Measurements from ENCODE around the gene THAP8. TPM values are rescaled to one million over a fixed set of nuclear protein-coding genes. Genes with fewer than 3 reads are reported as not detected.
A peak's percentile ranks its signal among the peaks of the same experiment; 100 is the strongest.

THAP8 gene, protein sequence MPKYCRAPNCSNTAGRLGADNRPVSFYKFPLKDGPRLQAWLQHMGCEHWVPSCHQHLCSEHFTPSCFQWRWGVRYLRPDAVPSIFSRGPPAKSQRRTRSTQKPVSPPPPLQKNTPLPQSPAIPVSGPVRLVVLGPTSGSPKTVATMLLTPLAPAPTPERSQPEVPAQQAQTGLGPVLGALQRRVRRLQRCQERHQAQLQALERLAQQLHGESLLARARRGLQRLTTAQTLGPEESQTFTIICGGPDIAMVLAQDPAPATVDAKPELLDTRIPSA
- 4.2 TPM for total RNA-seq
- long read RNA-seq, transcript THAP8-201 (4 exons, 1,825 nt) = major isoform, 19 of 27 reads
- long read RNA-seq, partial matches to known transcripts = 1 of 27 reads
- long read RNA-seq, other reads (novel, unspliced or antisense) = 4 of 27 reads

DNA sequence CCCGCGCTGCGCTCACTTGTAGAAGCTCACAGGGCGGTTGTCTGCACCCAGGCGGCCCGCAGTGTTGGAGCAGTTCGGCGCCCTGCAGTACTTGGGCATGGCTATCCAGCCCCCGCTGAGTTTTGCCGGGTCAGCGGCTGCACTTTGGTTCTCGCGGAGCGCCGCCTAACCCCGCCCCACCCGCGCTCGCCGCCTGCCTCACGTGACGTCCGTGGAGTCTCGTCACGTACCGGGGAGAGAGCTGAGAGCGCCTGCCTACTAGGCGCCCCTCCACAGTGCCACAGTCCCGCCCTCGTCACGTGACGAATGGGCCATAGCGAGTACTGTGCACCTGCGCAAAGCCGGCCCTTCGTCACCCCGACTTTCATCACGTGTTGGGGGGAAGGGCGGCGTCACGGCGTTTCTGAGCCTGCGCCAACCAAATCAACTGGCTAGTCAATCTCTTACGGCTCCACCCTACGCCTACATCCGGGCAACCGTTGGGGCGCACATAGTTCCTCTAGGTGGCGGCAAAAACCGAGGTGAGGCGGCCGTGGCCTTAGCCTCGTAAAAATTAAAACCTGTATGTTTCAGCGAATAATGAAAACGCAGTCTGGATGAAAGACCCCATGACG lies at the start of gene THAP8:
THAP8 (minus strand) TSS at position 167 of the 614 bp plus-strand sequence; CDS start at position 99, 68 bp downstream.
- intact Hi-C loops (cut with DNase I) = loop anchor here (2.0 kb wide), 1 partner anchor 61 kb away; the partner anchor contains the start of genes POLR2I and TBCB
- DNase-seq (peak; percentile 100), ATAC-seq (ENCODE audit: poor library complexity) (peak; percentile 97)

DNA sequence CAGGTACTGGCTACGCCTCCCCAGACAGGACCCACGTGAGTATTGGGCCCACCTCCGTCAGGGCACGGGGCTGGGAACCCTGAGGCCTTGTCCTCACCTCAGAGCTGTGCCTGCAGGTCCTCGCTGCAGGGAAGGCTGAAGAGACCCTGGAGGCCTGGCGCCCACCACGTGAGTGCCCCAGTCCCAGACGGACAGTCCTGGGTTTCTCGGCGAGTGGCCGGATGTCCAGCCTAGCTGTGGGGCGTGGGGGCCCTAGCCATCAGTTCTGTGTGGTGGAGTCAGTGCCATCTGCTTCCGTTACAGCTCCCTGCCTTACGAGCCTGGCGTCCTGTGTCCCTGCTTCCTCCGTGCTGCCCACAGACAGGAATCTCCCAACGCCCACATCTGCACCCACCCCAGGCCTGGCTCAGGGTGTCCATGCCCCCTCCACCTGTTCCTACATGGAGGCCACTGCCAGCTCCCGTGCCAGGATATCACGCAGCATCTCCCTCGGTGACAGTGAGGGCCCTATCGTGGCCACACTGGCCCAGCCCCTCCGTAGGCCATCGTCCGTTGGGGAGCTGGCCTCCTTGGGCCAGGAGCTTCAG lies 49.0 kb upstream of the THAP8 start:
- no peak for DNase-seq
- no peak for ATAC-seq (ENCODE audit: poor library complexity)
- intact Hi-C loops (cut with DNase I) = no loop called here

DNA sequence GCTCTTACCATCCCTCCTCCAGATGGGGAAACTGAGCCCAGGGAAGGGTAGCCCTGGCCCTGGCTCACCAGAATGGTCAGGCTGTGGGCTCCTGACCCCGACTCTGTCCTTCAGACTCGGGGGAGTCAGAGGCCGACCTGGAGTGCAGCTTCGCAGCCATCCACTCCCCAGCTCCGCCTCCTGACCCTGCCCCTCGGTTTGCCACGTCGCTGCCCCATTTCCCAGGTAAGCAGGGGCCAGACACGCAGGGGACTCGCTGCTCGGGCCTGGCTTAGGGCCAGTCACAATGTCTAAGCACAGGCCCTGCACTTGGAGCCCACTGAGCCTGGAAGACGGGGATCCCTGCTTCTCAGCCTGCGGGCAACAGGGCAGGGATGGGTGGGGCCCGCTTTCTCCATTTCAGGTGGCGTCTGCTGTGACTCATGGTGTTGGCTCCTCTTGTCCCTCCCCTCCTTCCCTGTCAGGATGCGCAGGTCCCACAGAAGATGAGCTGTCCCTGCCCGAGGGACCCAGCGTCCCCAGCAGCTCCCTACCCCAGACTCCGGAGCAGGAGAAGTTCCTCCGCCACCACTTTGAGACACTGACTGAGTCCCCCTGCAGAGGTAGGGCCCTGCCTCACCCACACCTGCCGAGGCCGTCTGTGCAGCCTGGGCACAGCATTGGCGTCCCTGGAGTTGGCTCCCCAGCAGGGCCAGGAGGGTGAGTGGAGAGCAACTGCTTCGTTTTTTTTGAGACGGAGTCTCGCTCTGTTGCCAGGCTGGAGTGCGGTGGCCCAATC lies 47.7 kb upstream of the THAP8 start:
- no peak for ATAC-seq (ENCODE audit: poor library complexity)
- no peak for DNase-seq
- intact Hi-C loops (cut with DNase I) = no loop called here

DNA sequence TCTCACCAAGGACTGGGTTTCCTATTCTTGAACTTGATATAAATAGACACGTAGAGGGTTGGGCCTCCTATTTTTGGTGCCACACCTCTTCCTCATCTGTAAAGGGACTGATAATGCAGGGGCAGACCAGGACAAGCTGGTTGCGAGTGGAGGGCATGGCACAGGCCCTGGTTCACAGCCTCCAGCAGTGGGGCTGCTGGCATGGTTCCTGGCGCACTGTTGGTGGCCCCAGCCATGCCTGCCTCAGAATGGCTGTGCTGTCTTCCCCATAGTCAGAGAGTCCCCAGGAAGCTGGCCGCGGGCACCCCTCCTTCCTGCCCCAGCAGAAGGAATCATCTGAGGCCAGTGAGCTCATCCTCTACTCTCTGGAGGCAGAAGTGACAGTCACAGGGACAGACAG lies 46.4 kb upstream of the THAP8 start:
- intact Hi-C loops (cut with DNase I) = no loop called here
- ATAC-seq (ENCODE audit: poor library complexity) (peak; percentile 85), DNase-seq (peak; percentile 84)

DNA sequence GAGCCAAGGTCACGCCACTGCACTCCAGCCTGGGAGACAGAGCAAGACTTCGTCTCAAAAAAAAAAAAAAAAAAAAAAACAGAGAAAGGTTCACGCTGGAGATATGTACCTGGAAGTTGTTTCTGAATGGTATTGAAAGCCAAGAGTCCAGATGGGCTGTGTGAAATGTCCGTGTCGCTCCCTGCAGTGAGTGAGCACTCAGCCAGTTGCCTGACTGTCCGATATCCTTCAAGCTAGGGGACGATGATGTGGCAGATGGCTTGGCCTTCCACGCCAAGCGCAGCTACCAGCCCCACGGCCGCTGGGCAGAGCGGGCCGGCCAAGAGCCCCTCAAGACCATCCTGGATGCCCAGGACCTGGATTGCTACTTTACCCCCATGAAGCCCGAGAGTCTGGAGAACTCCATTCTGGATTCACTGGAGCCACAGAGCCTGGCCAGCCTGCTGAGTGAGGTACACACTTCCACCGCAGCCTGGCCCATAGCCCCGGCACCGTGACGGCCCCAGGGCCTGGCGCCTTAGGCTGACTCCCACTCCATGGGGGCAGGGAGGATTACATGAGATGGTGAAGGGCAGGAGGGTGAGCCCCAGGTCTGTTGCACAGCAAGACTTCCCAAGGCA lies 45.2 kb upstream of the THAP8 start:
- ATAC-seq (ENCODE audit: poor library complexity) = peak; percentile 59
- intact Hi-C loops (cut with DNase I) = no loop called here
- no peak for DNase-seq

DNA sequence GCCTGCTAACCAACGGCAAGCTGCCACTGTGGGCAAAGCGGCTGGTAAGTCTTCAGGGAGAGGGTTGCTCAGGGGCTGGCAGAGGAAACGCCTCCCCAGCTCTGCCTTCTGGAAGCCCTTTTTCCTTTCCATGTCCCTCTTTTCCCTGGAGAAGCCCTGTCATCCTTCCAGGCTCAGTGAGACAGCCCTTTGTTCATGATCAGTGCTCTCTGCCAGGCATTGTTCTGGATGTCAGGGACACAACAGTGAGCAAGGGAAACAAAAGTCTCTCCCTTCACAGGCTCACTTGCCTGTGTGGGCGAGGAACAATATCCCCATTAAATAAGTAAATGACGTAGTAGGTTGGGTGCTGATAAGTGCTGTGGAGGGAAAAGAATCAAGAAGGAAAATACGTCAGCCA lies 43.0 kb upstream of the THAP8 start:
- intact Hi-C loops (cut with DNase I) = no loop called here
- ATAC-seq (ENCODE audit: poor library complexity) = no peak

DNA sequence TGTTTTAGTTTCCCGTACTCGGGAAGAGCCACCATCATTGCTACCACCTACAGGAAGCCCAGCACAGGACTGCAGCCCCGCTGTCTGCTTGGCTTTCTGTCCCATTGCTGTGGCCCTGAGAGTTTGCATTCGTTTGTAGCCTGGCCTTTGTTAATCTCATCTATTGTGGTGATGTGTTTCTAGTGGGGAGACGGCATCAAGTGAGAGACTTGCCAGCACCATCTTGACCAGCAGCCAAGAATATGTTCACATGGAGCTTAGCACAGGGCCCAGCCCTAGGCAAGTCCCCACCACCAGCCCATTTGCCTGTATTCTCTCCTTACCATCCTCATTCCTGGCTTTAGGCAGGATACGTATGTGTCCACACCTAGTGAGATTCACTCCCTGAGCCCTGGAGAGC lies 39.6 kb upstream of the THAP8 start:
- DNase-seq = no peak
- intact Hi-C loops (cut with DNase I) = no loop called here
- ATAC-seq (ENCODE audit: poor library complexity) = peak; percentile 89

More for the DNA sequence above, 43.0 kb upstream of the THAP8 start:
- DNase-seq = no peak

DNA sequence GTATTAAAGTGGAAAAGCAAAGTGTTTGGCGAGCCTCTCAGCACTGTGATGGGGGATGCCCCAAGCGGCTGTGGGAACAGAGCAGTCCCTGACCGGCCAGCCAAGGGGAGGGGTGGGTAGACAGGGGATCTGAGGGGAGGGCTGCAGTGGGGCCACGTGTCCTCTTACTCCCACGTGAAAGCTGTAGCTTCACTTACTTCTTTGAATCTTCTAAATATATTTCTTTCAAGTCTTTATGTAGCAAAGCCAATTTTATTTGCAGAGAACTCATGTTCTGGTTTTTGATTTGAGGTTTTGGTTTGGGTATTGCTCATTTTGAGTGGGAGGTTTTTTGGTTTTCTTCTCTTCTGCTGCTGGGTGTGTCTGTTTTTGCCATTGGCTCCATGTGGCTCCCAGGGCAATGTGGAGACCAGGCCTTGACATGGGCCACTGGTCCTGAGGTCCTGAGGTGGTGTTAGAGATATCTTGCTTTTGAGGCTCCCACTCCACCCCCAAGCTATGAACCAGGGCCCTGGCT lies 39.1 kb upstream of the THAP8 start:
- intact Hi-C loops (cut with DNase I) = no loop called here
- DNase-seq (no peak), ATAC-seq (ENCODE audit: poor library complexity) (peak; percentile 16)

DNA sequence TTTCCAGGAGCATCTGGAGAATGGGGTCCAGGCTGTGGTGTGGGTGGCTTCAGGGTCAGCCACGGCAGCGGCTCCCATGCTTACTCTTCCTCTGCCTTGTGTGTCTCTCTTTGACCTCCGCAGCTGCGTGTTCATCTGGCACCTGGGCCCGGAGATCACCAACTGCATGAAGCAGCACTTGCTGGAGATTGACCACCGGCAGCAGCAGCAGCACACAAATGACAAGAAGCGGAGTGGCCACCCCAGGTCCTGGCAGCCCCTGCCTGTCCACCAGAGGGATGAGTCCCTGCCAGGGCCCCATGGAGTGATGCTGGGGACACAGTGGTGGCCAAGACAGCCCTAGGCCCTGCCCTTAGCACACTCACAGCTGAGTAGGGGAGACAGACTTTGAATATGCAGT lies 38.5 kb upstream of the THAP8 start:
- intact Hi-C loops (cut with DNase I) = no loop called here
- DNase-seq (no peak), ATAC-seq (ENCODE audit: poor library complexity) (no peak)

DNA sequence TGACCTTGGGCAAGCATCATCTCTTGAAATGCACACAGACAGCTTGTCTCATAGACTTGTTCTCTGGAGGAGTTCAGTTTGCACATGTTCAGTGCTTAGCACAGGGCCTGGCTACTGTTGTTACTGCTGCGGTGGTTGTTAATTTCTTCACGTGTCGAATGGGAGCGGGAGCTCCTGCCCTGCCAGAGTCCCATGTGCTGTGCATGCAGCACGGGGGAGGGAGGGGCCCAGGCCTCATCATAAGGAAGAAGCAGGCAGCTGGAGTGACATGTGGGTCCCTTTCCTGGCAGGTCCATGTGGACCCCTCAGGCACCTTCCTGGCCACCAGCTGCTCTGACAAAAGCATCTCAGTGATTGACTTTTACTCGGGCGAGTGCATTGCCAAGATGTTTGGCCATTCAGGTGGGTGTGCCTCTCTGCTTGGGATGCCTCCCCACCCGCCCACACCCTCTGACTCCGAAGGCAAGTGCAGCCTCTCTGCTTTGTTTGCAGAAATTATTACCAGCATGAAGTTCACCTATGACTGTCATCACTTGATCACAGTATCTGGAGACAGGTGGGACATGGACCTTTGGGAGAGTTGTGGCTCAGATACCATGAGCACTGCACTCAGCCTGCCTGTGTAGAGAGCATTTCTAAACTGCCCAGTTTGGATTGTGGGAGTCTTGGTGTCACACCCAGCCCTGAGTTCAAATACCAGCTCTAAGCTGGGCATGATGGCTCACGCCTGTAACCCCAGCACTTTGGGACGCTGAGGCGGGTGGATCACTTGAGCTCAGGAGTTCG lies 37.0 kb upstream of the THAP8 start:
- DNase-seq (no peak), ATAC-seq (ENCODE audit: poor library complexity) (no peak)
- intact Hi-C loops (cut with DNase I) = no loop called here

DNA sequence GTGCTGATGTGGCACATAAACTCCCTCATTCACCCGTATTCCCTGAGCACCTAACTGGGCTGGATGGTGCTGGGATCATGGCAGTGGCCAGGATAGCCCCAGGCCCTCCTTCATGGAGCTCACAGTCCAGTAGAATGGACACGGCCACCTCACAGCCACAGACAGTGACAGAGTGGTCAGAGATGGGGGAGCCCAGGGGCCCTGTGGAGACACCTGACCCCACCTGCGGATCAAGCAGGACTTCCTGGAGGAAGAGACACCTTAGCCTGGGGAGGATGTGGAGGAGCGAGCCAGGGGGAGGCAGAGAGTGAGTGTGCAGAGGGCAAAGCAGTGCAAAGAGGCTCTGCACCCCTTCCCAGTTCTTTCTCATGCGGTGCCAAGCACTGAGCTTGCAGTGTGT lies 35.8 kb upstream of the THAP8 start:
- intact Hi-C loops (cut with DNase I) = no loop called here
- no peak for DNase-seq
- no peak for ATAC-seq (ENCODE audit: poor library complexity)

DNA sequence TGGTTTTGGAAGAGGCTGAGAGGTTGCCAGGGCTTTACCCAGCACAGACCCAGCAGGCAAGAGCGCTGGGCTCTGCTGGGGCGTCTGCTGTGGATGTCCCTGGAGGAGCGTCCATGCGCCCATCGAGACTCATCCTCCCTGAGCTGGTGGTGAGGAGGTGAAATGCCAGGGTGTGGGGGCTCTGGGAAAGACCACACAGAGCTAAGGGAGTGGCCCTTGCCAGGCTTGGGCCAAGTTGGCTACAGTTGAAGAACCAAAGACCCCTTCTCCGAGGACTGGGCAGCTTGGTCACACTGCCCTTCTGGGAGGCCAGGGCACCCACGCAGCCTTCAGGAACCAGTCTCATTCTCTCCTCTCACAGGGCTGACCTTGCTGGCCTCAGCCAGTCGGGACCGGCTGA lies 32.2 kb upstream of the THAP8 start:
- no peak for ATAC-seq (ENCODE audit: poor library complexity)
- intact Hi-C loops (cut with DNase I) = no loop called here

DNA sequence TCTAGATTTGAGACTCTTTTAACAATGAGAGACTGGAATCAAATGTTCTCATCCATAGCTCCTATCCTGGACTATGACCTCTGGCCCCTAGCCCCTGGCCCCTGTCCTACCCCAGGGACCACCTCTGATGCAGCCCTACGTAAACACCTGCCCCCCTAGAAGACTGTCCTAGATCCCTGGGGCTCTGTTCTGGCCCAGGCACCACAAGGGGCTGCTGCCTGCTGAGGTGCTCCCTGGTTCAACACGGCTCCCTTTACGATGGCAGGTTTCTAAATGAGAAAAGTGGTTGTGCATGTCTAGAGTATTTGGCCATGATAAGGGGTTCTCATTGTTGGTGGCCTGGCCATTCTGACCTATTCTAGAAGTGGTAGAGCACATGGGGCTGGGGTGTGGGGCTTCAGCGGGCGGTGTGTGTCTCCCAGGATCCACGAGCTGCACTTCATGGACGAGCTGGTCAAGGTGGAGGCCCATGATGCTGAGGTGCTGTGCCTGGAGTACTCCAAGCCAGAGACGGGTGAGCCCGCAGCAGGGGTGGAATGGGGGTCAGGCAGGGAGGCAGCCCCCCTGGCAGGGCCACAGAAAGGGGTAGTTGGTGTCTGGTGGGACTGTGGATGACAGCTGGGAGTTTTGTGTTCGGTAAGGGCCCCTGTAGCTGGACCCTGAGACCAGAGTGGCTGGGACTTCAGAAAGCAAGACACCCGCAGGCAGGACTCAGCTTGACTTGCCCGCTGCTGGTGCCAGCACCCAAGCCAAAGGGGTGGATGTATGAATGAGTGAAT lies 30.3 kb upstream of the THAP8 start:
- DNase-seq = no peak
- intact Hi-C loops (cut with DNase I) = no loop called here
- no peak for ATAC-seq (ENCODE audit: poor library complexity)

More for the DNA sequence above, 32.2 kb upstream of the THAP8 start:
- no peak for DNase-seq

DNA sequence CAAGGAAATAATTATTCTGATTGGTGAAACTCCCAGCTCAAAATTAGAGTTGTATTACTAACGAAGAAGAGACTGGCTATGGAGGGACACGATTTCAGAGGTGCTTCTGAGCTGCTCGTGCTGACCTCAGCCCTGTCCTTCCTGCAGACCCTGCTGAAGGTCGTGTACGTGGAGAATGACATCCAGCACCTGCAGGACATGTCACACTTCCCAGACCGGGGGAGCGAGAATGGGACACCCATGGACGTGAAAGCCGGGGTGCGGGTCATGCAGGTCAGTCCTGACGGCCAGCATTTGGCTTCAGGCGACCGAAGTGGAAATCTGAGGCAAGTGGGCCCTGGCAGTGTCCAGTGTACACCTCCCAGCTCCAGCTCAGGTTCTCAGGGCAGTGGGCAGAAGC lies 28.8 kb upstream of the THAP8 start:
- ATAC-seq (ENCODE audit: poor library complexity) (no peak), DNase-seq (no peak)
- intact Hi-C loops (cut with DNase I) = no loop called here

DNA sequence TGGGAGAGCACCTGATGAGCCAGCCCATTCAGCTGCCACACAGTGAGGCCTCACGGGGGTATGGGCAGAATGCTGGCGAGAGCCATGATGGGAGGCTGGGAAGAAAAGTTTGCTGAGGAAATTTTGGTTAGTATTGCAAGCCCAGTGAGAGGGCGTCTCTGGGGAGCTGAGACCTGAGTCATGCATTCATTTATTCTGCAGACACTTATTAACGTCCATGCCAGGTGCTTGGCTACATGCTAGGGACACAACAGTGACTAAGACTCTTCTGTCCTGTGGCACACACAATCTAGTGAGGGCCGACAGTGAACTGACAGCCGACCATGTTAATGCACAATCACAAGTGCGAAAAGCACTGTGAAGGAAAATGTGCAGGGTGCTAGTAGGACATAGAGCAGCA lies 27.8 kb upstream of the THAP8 start:
- intact Hi-C loops (cut with DNase I) = no loop called here
- ATAC-seq (ENCODE audit: poor library complexity) = no peak
- DNase-seq = no peak

DNA sequence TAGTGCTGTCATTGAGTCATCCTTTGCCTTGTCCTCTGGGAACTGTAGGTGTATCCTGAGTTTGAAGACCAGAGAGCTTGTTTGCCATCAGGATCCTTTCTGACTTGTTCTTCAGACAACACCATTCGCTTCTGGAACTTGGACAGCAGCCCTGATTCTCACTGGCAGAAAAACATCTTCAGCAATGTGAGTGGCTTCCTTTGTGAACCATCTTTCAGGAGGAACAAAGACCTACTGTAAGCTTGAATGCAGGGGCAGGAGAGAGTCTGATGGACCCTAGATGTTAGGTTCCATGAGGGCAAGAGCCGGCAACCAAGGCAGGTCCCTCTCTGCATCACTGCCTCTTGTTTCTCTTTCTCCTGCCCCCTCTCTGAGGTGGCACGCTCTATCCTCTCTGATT lies 27.3 kb upstream of the THAP8 start:
- ATAC-seq (ENCODE audit: poor library complexity) (no peak), DNase-seq (no peak)
- intact Hi-C loops (cut with DNase I) = no loop called here

DNA sequence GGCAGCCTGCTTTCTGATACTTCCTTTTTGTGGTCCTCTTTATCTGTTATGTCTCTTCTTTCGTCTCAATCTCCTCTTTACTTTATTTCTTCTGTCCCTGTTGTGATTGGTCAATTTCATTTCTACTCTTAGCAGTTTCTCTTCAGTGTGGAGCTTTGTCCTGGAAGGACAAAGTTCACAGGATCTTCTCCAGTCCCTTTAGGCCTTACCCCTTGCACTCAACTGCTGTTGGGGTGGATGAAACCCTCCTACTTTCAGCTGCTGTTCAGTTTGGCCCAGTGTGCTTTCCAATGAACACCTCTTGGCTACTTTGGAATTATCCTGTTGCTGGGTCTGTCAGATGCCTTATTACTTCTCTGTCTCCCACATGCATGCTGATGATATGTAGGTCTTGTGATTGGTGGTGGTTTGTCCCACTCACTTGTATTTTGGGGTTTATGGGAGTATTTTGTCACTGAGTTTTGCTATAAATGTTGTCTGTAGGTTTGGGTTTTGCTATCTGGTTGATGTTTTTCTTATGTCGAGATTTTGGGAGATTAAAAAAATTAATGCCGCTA lies 25.4 kb upstream of the THAP8 start:
- ATAC-seq (ENCODE audit: poor library complexity) (no peak), DNase-seq (no peak)
- intact Hi-C loops (cut with DNase I) = no loop called here
